Upper lobe of right lung (tissue), 1 donor: ENCODE data around the gene KIAA1614. TPM values are rescaled to one million over a fixed set of nuclear protein-coding genes. Genes with fewer than 3 reads are reported as not detected.

Experiments used
- ATAC-seq: fragments of 200-7000 bp; cut with Tn5 transposase; one replicate; pipeline ENCODE4 v1.9.1; 2020; ENCODE audit warnings: mild to moderate bottlenecking, moderate library complexity
- DNase-seq: peaks from one replicate; pipeline ENCODE4 v3.0.0-alpha.2; 2020
- H3K27ac ChIP-seq: fragments of 200-600 bp; one replicate; pipeline ENCODE4 v1.8.0; 2022
- H3K27me3 ChIP-seq: fragments of 200-600 bp; one replicate; pipeline ENCODE4 v1.8.0; 2022; ENCODE audit warnings: mild to moderate bottlenecking
- H3K36me3 ChIP-seq: fragments of 200-600 bp; one replicate; pipeline ENCODE4 v1.8.0; 2022
- H3K4me1 ChIP-seq: fragments of 200-600 bp; one replicate; pipeline ENCODE4 v1.8.0; 2022
- H3K4me3 ChIP-seq: fragments of 200-600 bp; one replicate; pipeline ENCODE4 v1.8.0; 2022; ENCODE audit warnings: mild to moderate bottlenecking
- H3K9me3 ChIP-seq: fragments of 200-600 bp; one replicate; pipeline ENCODE4 v1.8.0; 2022
- CTCF ChIP-seq: fragments of 200-600 bp; IDR thresholded peaks from one replicate; pipeline ENCODE4 v1.8.0; 2022; ENCODE audit warnings: antibody characterized with exemption
- intact Hi-C: fragments of 100-400 bp; cut with DNase I; formaldehyde crosslinking; loops from one replicate; pipeline ENCODE4 v1.11.0; 2022
- total RNA-seq: library from RNA; stranded (reverse); fragmentation: NEBNext Ultra II Directional; extraction: Animal tissue kit (Norgen Biotek cat#: 25700); gene quantifications from one replicate; pipeline ENCODE4 v1.2.1, GENCODE V29; 2021
- donor health status: DM: no; HTN: yes; CAD: no; lungs with severe emphysema.

The KIAA1614 gene
- total RNA-seq, 1 donor from 2014 or later: 5.5 TPM

- ATAC-seq: no peak
- Histone ChIP-seq H3K4me3 (no peak overlapping the region), H3K36me3 (no peaks in the 10 kb centered on the region), H3K4me1 (peaks cover 10% of the 10 kb centered on the region), H3K27me3 (no peaks in the 10 kb centered on the region), H3K27ac (peak overlapping the region; percentile 60), H3K9me3 (no peaks in the 10 kb centered on the region)
- no peak for TF ChIP-seq CTCF
- intact Hi-C loops: no loop called here
- DNase-seq: no peak
These were observed 14.7 kb downstream of the KIAA1614 start for GRCh38 chr1:180927348-180927747.

- ATAC-seq (no peak), DNase-seq (no peak)
- Histone ChIP-seq H3K27me3 (no peaks in the 10 kb centered on the region), H3K4me3 (no peak overlapping the region), H3K9me3 (no peaks in the 10 kb centered on the region), H3K4me1 (peaks cover 10% of the 10 kb centered on the region), H3K36me3 (no peaks in the 10 kb centered on the region), H3K27ac (no peak overlapping the region)
- intact Hi-C loops: no loop called here
- no peak for TF ChIP-seq CTCF
These were observed 15.1 kb downstream of the KIAA1614 start for GRCh38 chr1:180927841-180928240.

- TF ChIP-seq CTCF: no peak
- DNase-seq (no peak), ATAC-seq (no peak)
- H3K27ac ChIP-seq: no peak overlapping the region
- intact Hi-C loops: no loop called here
- H3K4me1 ChIP-seq: peaks cover 10% of the 10 kb centered on the region
- no peaks in the 10 kb centered on the region for H3K27me3 ChIP-seq
- no peaks in the 10 kb centered on the region for H3K9me3 ChIP-seq
- H3K4me3 ChIP-seq: no peak overlapping the region
- no peaks in the 10 kb centered on the region for H3K36me3 ChIP-seq
These were observed 15.9 kb downstream of the KIAA1614 start for GRCh38 chr1:180928331-180929230.

- TF ChIP-seq CTCF: no peak
- no peaks in the 10 kb centered on the region for H3K36me3 ChIP-seq
- H3K4me3 ChIP-seq: no peak overlapping the region
- DNase-seq (no peak), ATAC-seq (no peak)
- no peaks in the 10 kb centered on the region for H3K9me3 ChIP-seq
- H3K4me1 ChIP-seq: peaks cover 10% of the 10 kb centered on the region
- intact Hi-C loops: no loop called here
- no peak overlapping the region for H3K27ac ChIP-seq
- no peaks in the 10 kb centered on the region for H3K27me3 ChIP-seq
These were observed 16.7 kb downstream of the KIAA1614 start for GRCh38 chr1:180929389-180929788.

GRCh38 chr1:180930687-180931086, 18.0 kb downstream of the KIAA1614 start:
- H3K9me3 ChIP-seq: no peaks in the 10 kb centered on the region
- no peak overlapping the region for H3K4me3 ChIP-seq
- no peaks in the 10 kb centered on the region for H3K27me3 ChIP-seq
- ATAC-seq: no peak
- no peak for TF ChIP-seq CTCF
- no peak for DNase-seq
- peaks cover 1% of the 10 kb centered on the region for H3K36me3 ChIP-seq
- no peak overlapping the region for H3K27ac ChIP-seq
- intact Hi-C loops: no loop called here
- H3K4me1 ChIP-seq: peaks cover 10% of the 10 kb centered on the region
